ENCODE results near the gene CD244.
"Not testable (repeated sequence)": the region's sequence is repeated elsewhere in the genome, so short reads cannot be mapped to it uniquely, and the experiment has no call there.

CD244 gene

GRCh38 chr1:160807247-160807646, 55.4 kb downstream of the CD244 start:
- DNase-seq: peak; percentile 41

- no peak for DNase-seq
Measured at GRCh38 chr1:160806784-160807183, 55.9 kb downstream of the CD244 start.

- no peak for DNase-seq
Measured at GRCh38 chr1:160806109-160806665, 56.5 kb downstream of the CD244 start.

GRCh38 chr1:160801836-160802580, 60.7 kb downstream of the CD244 start:
- DNase-seq: peak; percentile 43

DNA sequence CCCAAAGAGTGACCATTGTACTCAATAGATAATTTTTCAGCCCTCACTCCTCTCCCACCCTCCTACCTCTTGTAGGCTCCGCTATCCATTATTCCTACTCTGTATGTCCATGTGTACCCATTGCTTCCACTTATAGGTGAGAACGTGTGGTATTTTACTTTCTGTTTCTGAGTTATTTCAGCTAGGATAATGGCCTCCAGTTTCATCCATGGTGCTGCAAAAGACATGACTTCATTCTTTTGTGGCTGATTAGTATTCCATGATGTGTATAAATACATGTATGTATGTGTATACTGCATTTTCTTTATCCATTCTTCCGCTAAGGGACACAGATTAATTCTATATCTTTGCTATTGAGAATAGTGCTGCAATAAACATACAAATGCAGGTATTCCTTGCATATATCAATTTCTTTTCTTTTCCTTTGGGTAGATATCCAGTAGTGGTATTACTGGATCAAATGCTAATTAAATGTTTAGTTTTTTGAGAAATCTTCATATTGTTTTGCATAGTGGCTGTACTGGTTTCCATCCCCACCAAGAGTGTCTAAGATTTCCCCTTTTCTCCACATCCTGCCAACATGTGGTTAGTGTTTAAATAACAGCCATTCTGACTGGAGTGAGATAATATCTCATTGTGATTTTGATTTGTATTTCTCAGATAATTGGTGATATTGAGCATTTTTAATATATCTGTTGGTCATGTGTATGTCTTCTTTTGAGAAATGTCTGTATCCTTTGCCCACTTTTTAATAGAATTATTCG, 61.9 kb downstream of the CD244 start:
- no peak for DNase-seq

DNA sequence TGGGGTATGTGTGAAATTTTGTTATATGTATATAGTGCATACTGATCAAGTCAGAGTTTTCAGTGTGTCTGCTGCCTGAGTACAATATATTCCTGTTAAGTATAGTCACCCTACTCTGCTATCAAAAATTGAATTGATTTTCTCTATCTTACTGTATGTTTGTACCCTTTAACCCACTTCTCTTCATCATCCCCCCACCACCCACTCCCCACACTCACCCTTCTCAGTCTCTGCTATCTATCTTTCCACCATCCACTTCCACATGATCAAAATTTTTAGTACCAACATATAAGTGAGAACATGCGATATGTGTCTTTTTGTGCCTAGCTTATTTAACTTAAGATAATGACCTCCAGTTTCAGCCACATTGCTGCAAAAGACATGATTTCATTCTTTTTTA, 62.5 kb downstream of the CD244 start:
- DNase-seq: no peak

GRCh38 chr1:160799641-160800040, 63.0 kb downstream of the CD244 start:
- no peak for DNase-seq

DNA sequence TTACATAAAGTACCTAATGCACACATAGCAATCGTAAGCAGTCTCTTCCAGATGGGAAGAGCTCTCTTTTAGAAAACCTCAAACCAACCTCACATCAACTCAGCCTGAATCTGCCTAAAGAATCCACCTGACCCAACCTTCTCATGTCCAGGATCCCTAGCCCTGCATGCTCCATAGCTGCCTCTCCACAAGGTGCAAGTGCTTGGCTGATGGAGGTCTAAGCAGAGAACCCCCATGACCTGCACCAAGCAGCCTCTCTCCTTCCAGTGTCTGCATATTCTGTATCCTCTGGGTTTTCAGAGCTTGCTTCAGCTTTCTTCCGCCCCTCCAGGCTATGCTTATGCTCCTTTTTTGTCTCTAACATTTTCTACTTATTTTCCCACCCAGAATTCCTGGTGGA, 64.2 kb downstream of the CD244 start:
- no peak for DNase-seq

DNA sequence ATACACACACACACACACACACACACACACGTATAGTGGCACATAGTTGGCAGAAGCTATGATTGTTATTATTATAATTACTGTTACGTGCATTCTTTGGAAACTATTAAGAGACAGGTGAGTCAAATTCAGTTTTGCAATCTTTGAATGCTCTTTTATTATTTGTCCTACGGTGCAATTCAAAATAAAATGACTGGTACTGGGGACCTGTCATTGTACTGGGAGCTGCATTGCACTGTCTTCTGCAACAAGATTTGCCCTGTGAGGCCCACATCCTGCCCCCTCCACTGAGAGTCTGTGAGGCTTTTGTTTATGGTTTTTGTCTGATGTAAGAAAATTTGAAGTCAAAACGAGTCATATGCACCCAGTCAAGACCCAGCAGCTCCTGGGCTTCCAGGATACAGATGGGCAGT, 64.8 kb downstream of the CD244 start:
- DNase-seq: no peak

- DNase-seq: no peak
Measured at GRCh38 chr1:160797271-160797709, 65.4 kb downstream of the CD244 start.

GRCh38 chr1:160795951-160796383, 66.7 kb downstream of the CD244 start, which contains the start of gene LY9:
Gene LY9 (plus strand): TSS chr1:160796174. CDS start chr1:160796188, 14 bp downstream.
- no peak for DNase-seq

GRCh38 chr1:160794376-160794775, 68.3 kb downstream of the CD244 start:
- no peak for DNase-seq

GRCh38 chr1:160789702-160790611, 72.7 kb downstream of the CD244 start:
- DNase-seq: no peak

- DNase-seq: peak; percentile 48
Measured at GRCh38 chr1:160789051-160789701, 73.5 kb downstream of the CD244 start.

GRCh38 chr1:160782988-160783765, 79.5 kb downstream of the CD244 start:
- DNase-seq: not testable (repeated sequence)

DNA sequence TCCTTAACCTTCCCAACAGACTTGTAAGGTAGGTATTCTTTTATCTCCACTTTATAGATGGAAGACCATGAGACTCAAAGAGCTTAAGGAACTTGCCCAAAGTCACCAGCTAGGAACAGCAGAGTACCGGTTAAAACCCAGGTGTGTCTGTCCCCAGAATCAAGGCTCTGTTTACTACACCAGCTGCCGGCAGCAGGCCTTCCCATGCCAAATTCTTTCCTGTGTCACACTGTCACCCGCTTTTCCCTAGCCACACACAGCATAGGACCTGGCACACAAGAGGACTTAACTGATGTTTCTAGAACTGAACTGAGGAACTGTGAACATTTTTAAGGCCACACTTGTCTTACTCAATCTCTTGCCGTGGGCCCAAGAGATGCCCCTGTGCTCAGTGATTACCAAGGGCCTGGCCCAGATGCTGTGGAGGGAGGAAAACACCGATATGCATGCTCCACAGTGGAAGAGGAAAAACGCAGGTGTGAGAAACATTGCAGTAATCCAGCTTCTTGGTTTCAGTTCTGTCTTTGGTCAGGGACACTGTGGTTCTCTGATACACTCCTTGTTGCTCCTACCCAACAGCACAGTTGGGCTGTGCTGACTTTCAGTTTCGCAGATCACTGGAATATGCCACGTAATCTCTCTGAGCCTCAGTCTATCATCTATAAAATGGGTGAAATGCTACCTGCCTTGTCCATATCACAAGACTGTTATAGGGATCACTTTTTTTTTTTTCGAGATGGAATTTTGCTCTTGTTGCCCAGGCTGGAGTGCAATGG, 80.6 kb downstream of the CD244 start:
- DNase-seq: no peak

DNA sequence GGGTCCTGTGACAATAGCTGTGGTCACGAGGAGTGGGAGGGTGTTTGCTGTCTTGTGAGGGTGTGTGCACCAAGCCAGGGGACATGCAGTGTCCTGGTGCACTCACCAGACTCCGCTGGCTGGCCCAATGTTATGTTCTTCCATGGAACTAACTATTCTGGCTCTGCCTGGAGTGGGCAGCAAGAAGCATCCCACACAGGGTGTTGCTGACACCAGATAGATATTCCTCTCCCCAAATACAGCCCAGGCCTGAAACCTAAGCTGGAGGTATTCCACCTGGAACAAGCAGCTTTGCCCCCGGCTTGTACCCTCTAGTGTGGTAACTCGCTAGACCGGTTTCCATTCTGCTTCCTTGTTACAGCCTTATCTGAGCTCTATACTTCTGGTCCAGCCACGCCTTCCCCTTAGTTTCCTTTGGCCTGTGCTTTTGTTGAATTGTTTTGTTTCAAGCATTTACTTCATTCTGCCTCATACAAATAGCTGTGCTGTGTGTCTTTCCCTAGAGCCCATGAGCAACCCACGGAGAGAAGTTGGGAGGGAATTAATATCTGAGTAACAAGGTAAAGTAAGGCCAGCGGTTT, 81.4 kb downstream of the CD244 start:
- peak; percentile 65 for DNase-seq

DNA sequence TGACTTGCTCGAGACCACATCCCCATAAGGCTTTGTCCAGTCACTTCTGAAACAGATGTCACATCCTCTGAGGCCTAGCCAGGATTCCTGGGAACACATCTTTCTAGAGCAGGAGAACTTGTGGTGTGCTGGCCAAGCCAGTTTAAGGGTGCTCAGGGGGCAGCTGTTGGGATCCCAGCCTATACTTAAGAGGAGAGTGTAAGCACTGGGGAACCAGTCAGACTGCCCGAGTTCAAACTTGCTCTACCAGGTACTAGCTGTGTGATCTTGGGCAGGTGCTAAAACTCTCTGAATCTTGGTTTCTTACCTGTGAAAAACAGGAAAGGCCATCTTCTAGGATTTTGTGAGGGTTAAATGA, 82.3 kb downstream of the CD244 start:
- DNase-seq: no peak
